GM18511 (cell line): ENCODE results near the gene FANCC.
"Not testable (repeated sequence)": the region's sequence is repeated elsewhere in the genome, so short reads cannot be mapped to it uniquely, and the experiment has no call there.

Experiments used
- ATAC-seq: cut with Tn5 transposase; IDR thresholded peaks from one replicate; pipeline ENCODE4 v1.9.1; 2021; ENCODE audit warnings: mild to moderate bottlenecking, moderate library complexity; ENCODE audit not compliant: unreplicated experiment

FANCC gene

DNA sequence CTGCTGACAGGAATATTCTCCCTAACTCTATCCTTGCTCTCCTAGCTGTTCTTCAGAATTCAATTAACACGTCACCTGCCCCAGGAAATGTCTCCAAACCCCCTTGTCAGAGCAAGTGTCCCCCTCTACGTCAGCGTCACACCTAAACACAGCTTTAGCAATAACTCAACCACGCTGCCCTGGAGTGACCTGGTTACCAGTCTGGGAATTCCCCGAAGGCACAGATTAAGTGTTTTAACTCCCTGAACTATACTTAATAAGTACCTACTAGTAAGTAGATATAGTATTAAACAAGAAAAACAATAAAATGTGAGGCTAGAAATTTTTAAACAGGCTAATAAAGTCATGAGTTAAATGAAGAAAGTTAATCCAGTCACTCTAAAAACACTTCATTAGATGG, 78.4 kb downstream of the FANCC start:
- ATAC-seq, result no peak

DNA sequence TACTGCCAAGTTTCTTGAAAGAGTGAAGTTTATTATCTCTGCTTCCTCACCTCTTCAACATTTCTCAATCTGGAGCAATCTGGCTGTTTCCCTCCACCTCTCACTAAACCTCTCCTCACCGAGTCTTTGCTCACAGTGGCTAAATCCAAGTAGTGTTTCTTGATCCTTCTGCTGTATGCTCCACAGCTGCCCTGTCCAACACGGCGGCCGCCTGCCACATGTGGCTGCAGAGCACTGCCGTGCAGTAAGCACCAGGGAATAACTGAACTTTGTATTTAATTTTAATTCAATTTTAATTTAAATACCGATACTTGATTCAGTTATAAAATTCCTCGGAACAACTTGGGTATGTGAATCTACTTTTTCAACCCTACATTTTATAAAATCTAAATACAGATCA, 80.2 kb downstream of the FANCC start:
- ATAC-seq, result no peak

DNA sequence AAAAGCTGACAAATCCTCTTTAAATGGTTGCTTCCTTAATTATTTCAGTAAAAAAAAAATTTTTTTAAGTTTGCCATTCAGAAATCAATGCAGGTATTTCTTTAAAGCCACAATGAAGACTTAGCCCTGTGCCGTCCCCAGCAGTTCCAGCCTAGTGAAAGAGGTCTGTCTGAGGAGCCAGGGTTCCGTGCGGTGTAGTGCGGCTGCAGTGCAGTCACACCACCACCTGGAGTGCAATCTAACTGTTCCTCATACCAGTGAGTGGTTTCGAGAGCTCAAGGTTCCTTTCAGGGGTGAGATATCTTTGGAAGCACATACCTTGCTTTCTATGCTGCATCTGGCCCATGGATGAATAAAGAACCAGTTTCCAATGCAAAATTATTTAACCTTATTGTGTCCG, 87.5 kb downstream of the FANCC start:
- no peak for ATAC-seq

DNA sequence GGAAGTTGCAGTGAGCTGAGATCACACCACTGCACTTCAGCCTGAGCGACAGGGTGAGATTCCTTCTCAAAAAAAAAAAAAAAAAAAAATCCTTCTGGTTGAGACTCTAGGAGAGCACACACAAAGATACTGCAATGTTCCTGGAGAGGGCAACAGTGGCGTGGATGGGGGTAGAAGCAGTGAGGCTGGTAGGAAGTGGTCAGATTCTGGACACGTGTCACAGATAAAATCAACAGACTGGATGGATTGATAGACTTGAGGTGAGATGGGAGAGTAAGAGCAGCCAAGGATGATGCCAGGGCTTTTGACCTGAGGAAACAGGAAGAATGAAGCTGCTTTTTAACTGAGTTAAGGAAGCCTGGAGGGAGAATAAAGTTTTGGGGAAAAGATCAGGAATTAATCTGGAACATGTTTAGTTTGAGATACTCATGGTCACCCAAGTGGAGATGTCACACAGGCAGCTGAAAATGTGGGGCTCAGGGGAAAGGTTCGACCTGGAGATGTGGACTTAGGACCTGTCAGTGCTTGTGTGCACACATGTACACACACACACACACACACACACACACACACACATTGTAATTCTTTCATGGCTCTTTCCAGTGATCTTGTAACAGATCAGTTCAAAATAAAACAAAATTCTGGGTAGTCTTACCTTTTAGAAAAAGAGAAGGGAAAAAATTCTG, 88.1 kb downstream of the FANCC start:
- no peak for ATAC-seq

DNA sequence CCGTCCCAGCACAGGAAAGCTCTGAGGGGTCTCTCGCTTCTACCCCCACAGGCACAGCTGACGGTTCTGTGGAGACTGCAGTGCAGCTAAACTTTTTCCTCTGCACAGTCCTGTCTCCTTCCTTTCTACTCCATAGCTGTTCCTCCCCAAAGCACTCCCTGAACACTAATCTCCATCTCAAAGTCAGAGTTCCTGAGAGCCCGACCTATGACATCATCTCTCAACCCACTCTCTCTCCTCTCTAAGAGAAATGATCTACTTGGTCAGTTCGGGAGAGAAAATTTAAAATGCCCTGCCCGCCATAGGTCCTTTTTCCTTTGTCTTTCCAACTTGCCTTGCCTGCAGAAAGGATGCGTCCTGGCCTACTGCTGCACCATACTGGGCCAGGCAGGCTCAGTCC, 90.6 kb downstream of the FANCC start:
- ATAC-seq, result no peak

DNA sequence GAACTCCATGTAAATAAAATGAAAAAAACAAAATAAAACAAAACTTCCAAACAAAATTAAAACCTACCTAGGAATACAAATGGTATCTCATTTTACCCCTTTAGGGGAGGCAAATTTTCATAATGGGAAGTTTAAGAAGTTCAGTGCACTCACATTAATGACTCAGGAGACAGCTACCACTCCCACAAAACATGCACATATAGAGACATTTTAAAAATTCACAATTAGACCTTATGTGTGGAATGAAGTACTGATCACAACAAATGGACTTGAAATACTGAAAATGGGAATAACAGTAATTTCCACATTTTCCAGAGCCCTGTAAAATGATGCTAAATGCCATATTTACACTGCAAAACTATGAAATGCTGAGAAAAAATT, 91.8 kb downstream of the FANCC start:
- ATAC-seq, result no peak

DNA sequence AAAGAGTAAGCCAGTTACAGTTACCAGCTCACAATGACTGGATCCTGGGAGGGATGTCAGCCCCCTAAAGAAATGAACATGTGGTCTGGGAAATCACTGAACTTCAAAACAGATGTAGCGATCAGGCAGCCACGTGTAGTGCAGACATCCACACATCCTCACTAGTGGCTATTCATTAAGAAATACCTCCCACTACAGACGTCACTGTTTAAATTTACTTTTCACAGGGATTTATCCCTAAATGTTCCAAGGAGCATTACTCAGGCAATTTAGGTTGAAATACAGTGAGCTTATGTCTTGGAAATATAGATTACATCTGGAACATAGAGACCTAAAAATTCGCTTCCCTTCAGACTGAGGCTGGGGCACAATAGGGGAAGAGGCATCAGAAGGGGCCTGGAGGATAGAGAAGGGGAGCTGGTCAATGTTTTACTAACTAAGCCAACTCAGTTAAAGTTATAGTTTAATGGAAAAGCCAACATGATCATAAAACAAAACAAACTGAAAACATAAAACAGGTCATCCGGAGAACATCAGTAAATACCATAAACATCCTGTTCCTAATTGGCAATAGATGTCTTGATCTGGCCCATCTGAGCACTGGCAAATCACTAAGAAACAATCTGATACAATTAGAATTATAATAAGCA, 92.3 kb downstream of the FANCC start:
- ATAC-seq, result no peak

DNA sequence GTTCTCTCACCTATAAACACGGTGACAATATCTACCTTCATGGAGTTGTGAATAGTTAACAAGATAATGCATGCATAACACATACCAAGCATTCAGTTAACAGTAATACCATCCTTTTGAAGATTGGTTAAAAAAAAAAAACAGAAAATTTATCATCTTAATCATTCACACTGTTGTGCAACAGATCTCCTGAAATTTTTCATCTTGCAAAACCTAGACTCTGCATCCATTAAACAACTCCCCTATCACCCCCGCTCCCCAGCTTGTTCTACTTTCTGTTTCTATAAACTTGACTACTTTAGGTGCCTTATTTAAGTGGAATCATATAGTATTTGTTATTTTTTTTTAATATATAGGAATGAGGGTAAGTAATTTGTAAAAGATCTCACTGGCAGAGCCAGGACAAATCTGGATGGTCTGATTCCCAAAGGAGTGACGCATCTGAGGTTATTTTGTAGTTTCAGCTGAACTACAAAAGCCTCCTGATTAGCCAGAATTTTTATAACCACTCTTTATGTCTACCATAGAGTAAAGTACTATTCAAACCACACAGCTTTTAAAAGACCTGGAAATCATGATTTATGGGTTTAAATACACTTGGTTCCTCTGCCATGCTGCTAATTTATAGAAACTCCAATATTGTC, 93.0 kb downstream of the FANCC start:
- no peak for ATAC-seq

DNA sequence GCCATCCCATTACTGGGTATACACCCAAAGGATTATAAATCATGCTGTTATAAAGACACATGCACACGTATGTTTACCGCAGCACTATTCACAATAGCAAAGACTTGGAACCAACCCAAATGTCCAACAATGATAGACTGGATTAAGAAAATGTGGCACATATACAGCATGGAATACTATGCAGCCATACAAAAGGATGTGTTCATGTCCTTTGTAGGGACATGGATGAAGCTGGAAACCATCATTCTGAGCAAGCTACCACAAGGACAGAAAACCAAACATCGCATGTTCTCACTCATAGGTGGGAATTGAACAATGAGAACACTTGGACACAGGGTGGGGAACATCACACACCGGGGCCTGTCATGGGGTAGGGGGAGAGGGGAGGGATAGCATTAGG, 97.2 kb downstream of the FANCC start:
- ATAC-seq, result not testable (repeated sequence)

DNA sequence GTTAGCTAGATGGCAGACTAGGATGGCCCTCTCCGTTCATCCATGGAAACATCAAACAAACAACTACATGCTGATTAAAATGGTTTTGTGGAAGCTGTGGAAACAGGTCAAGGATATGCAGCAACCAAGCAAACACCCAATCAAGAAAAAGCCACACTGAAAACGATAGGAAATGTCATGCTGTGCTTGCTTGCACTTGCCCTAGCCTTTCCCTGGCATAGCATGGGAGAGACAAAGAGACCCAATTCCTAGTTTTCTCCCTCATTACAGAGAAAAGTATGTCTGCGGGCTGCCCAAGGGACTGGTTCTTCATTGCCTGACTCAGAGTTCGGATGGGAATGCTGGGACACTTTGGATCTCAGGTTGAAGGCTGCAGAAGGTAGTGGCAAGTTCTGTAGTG, 98.7 kb downstream of the FANCC start:
- no peak for ATAC-seq

DNA sequence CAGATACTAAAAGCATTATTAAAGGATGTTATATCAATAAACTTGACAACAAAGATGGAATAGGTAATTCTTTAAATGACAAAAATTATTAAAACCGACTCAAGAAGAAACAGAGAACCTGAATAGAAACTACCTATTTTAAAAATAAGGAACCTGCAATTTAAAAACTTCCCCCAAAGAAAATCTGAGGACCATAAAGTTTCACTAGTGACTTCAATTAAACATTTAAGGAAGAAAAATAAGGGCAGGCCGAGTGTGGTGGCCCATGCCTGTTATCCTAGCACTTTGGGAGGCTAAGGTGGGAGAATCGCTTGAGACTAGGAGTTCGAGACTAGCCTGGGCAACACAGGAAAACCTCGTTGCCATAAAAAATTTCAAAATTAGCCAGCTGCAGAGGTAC, 99.6 kb downstream of the FANCC start:
- no peak for ATAC-seq

DNA sequence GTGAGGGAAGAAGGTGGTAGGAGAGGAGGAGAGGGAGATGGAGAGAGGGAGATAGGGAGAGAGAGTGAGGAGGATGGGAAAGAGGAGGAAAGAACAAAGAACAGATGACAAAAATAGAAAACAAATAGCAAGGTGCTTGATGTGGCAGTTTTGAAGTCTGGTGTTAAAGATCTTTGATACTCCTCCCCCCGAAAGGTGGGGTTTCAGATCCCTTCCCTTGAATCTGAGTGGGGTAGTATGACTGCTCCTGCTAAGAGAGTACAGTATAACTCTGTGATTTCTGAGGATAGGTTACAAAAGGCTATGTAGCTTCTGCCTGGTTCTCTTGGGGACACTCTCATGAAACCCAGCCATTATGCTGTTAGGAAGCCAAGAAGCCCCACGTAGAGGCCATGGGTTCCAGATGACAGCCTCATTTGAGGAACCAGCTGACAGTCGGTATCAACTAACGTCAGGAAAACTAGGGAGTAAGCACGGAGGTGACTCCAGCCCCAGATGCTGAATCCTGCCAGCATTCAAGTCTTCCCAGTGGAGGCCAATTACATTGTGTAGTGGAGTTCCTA, 102.1 kb downstream of the FANCC start:
- ATAC-seq, result no peak

DNA sequence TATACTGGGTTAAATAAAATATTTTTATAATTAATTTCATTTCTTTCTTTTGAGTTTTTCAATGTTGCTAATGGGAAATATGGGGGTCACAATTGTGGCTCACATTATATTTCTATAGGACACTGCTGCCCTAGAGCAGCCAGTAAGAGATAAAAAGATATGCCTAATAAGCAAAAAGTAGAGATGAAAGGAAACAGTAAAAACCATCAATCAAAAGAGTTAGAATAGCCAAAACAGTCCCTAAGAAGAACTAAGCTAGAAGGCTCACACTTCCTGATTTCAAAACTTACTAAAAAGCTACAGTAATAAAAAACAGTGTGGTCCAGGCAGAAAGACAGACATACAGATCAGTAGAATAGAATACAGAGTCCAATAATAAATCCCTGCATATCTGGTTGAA, 104.4 kb downstream of the FANCC start:
- no peak for ATAC-seq

DNA sequence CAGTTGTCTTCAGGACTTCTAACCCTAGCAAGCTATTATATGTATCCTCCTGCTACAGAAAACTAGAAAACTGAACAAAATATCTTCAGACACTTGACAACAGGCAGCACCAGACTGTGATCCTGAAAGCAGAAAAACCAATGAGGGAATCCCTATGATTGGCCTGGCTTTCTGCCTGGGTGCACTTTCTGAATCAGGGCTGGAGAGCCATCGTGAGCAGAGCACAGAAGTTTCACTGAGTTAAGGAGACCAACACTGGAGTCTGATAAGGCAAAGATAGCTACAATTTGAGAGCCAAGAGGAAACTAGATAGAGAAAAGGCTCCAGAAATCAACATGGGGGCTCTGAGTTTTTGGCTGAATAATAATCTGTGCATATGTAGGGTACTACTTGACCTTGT, 106.5 kb downstream of the FANCC start:
- ATAC-seq, result no peak

DNA sequence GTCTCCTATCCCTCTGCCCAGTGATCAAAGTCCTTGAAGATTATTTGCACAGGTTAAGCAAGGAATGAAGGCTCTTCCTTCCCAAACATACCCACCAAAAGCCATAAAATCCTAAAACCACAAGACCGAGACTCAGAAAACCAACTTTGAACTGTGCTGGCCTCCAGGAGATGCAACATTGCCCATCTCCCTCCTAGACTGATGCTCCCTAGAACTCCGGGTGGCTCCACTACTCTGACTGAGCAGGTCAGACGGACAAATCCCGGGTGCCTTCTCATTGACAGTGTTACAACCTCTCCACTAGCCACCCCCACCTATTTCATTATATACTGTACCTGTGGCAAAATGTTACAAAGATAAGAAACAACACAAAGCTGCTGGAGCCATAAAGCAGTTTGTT, 110.1 kb downstream of the FANCC start:
- ATAC-seq, result no peak

DNA sequence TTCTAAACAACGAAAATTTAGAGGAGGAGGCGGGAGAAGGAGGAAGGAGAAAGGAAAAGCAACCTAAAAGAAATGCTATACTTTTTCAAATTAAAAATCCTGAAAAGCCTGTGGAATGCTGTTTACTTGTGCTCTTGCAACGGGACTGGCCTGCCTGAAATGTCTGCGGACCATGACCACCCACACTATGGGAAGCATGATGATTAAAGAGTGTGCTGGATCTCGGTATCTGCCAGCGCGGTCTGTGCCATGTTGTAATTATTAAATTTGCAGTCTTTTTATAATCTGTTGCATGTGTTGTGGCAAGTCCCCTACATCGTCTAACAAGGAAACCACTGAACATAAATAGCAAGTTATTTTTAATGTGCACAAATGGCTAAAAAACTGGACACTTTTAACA, 111.4 kb downstream of the FANCC start:
- ATAC-seq, result no peak

DNA sequence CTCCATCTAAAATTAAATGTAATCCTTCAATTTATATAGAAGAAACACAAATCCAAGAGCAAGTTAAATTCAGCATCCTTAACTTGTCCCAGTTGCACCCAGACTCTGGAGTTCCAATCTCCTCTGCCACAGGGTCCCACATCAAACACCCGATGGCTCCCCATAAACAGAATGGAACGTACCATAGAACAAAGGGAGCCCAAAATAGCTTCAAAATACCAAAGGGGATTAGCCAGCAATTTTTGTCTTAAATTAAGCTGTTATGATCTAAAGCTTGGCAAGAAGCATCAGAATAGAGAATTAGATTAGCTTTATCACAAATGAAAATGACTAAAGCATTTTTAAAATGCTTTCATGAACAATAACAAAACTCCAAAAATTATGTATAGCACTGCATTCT, 112.8 kb downstream of the FANCC start:
- no peak for ATAC-seq

DNA sequence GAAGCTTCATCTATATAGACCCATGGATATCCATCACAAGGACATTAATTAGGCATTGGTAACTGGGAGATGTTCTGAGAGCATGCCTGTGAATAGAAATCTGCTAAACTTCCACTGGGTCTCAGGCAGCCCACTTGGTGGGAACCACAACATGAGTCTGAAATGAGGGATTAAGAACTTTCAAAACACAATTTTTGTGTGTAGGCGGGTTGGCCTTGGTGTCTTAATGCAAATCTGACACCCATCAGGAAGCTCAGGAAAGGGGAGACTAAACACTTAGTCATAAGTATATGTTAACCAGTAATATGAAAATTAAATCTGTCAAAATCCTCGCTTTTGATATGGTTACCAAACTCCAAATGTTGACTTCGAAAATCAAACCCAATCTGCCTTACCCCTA, 113.2 kb downstream of the FANCC start:
- ATAC-seq, result no peak

DNA sequence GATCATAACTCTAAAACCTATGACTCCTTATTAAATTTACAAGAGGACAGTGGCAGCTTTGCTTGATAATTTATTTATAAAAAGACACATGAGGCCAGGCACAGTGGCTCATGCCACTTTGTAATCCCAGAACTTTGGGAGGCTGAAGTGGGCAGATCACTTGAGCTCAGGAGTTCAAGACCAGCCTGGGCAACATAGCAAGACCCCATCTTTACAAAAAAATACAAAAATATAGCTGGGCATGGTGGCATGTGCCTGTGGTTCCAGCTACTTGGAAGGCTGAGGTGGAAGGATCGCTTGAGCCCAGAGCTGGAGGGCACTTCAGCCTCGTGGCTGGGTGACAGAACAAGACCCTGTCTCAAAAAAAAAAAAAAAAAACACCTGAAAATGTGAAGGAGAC, 114.5 kb downstream of the FANCC start:
- ATAC-seq, result not testable (repeated sequence)

DNA sequence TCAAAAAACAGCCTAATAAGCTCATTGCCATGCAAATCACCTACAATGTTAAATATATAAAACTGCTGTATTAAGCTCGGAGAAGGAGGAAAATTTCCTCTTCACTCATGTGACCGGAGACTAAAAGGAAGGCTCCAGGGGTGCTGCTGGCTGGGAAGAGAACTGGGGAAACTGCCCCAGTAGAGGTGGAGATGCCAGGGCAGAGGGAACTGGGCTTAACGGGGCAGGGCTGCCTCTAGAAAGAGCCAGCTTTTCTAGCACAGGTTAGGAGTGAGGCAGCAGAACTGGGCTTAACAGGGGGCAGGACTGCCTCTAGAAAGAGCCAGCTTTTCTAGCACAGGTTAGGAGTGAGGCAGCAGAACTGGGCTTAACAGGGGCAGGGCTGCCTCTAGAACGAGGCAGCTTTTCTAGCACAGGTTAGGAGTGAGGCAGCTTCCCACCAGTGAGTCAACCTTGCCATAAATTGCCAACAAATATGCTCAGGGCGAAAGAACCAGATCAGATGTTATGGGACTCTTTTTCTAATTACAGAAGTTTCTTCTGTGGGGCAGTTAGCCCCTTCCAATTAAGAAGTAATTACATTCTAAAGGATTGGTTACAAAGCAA, 115.3 kb downstream of the FANCC start:
- no peak for ATAC-seq

DNA sequence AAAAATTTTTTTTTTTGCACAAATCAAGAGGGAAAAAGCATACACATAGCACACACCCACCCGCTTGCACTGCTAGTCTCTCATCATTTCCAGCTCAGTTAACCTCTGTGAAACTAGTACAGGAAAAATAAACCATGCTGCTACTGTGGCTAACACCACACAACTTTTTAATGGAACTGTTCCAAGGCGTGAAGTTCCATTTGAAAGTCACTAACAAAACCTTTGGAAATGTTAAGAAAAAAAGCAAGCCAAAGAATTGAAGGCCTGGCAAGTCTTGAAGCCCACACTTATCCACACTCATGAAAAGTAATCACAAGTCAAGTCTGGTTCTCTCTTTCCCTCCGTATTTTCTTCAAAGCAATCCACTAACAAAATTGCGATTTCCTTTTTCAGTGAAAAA, 116.3 kb downstream of the FANCC start:
- ATAC-seq, result no peak
